ENCODE results near the gene MRGPRX3. TPM values are rescaled to one million over a fixed set of nuclear protein-coding genes. Genes with fewer than 3 reads are reported as not detected.

The MRGPRX3 gene
- total RNA-seq, 2 experiments from 2014 or later = not detected

DNA sequence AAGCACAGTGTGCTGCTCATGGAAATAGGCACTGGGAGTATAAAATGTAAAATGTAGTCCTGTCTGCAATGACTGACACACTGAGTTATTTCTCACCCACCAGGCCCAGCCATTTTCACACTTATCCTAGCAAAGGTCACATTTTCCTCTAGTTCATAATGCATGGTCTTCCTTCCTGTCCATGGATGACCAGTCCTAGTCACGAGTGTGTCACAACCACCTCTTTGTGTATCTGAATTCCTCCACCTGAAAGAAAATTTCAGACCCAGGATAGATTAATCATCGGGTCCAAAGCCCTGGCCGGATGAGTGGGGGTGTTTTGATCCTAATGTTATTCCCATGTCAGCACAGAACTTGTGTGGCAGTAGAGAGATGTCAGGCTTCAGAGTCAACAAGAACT, 40.3 kb downstream of the MRGPRX3 start, which contains the start of gene MRGPRX4:
TSS of gene MRGPRX4 (plus strand) at position 172 of the 400 bp plus-strand sequence. CDS start 420 bp downstream, outside the sequence.
- H3K36me3 Mint-ChIP-seq (ENCODE audit: low read depth) = no peaks in the 10 kb centered on the region
- no peak within 1 kb of the TSS for H3K4me3 Mint-ChIP-seq
- H3K36me3 ChIP-seq (ENCODE audit: insufficient read depth, low read length) = no peaks in the 10 kb centered on the region
- no peak within 1 kb of the TSS for H3K27ac Mint-ChIP-seq
- POLR2A ChIA-PET = no interaction called here
- H3K9me3 Mint-ChIP-seq = no peaks in the 10 kb centered on the region
- intact Hi-C loops (cut with DNase I, micrococcal nuclease) = no loop called here
- no peak within 1 kb of the TSS for H3K4me3 ChIP-seq (ENCODE audit: low read length)
- TF ChIP-seq CTCF (IDR thresholded peaks at IDR 0.05) = no peak
- H3K27me3 Mint-ChIP-seq = peaks cover 43% of the 10 kb centered on the region
- DNase-seq = no peak
- H3K4me1 Mint-ChIP-seq (ENCODE audit: low read depth) = no peaks in the 10 kb centered on the region
- no peak for ATAC-seq (ENCODE audit: poor library complexity)
- no peak within 1 kb of the TSS for H3K27ac ChIP-seq (ENCODE audit: low read depth in 1 of 2, low read length in 2 of 2)
- CTCF ChIA-PET = no interaction called here
- H3K9me3 ChIP-seq (ENCODE audit: control insufficient read depth in 1 of 2, insufficient read depth in 1 of 2, low read length in 2 of 2) = no peaks in the 10 kb centered on the region
- H3K27me3 ChIP-seq (ENCODE audit: control insufficient read depth in 1 of 2, insufficient read depth in 2 of 2, low read length in 2 of 2) = peaks cover 3 to 9% of the 10 kb centered on the region in 2 experiments
- no peaks in the 10 kb centered on the region for H3K4me1 ChIP-seq (ENCODE audit: insufficient read depth, low read length)

DNA sequence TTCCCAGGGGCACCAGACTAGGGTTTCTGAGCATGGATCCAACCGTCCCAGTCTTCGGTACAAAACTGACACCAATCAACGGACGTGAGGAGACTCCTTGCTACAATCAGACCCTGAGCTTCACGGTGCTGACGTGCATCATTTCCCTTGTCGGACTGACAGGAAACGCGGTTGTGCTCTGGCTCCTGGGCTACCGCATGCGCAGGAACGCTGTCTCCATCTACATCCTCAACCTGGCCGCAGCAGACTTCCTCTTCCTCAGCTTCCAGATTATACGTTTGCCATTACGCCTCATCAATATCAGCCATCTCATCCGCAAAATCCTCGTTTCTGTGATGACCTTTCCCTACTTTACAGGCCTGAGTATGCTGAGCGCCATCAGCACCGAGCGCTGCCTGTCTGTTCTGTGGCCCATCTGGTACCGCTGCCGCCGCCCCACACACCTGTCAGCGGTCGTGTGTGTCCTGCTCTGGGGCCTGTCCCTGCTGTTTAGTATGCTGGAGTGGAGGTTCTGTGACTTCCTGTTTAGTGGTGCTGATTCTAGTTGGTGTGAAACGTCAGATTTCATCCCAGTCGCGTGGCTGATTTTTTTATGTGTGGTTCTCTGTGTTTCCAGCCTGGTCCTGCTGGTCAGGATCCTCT, 41.0 kb downstream of the MRGPRX3 start:
- intact Hi-C loops (cut with DNase I, micrococcal nuclease) = no loop called here
- H3K4me1 ChIP-seq (ENCODE audit: insufficient read depth, low read length) = no peaks in the 10 kb centered on the region
- H3K27ac Mint-ChIP-seq = no peak overlapping the region
- no peak for DNase-seq
- CTCF ChIA-PET = no interaction called here
- no peaks in the 10 kb centered on the region for H3K9me3 Mint-ChIP-seq
- no peak overlapping the region for H3K4me3 ChIP-seq (ENCODE audit: low read length)
- no peaks in the 10 kb centered on the region for H3K36me3 ChIP-seq (ENCODE audit: insufficient read depth, low read length)
- no peaks in the 10 kb centered on the region for H3K4me1 Mint-ChIP-seq (ENCODE audit: low read depth)
- H3K36me3 Mint-ChIP-seq (ENCODE audit: low read depth) = no peaks in the 10 kb centered on the region
- no peak overlapping the region for H3K27ac ChIP-seq (ENCODE audit: low read depth in 1 of 2, low read length in 2 of 2)
- POLR2A ChIA-PET = no interaction called here
- no peak for ATAC-seq (ENCODE audit: poor library complexity)
- peaks cover 5 to 6% of the 10 kb centered on the region in 2 experiments for H3K27me3 ChIP-seq (ENCODE audit: control insufficient read depth in 1 of 2, insufficient read depth in 2 of 2, low read length in 2 of 2)
- peaks cover 48% of the 10 kb centered on the region for H3K27me3 Mint-ChIP-seq
- no peak overlapping the region for H3K4me3 Mint-ChIP-seq
- no peak for TF ChIP-seq CTCF (IDR thresholded peaks at IDR 0.05)
- H3K9me3 ChIP-seq (ENCODE audit: control insufficient read depth in 1 of 2, insufficient read depth in 1 of 2, low read length in 2 of 2) = no peaks in the 10 kb centered on the region

Other genes starting within 250 kb of the MRGPRX3 start
- gene SERGEF, start 119.5 kb upstream of the MRGPRX3 start, total RNA-seq = 10 to 100 TPM; 35.2 to 37.1 TPM
- gene TPH1, start 86.3 kb upstream of the MRGPRX3 start, total RNA-seq = 1 to 10 TPM; 1.1 to 1.5 TPM
- gene SAAL1, start 26.5 kb upstream of the MRGPRX3 start, total RNA-seq = 10 to 100 TPM; 21.3 to 24.5 TPM
- not detected for gene MRGPRX4, start 40.3 kb downstream of the MRGPRX3 start, total RNA-seq
- gene SAA4, start 104.2 kb downstream of the MRGPRX3 start, total RNA-seq = not detected
- gene SAA2, start 116.1 kb downstream of the MRGPRX3 start, total RNA-seq = under 1 TPM in 1 of 2 experiments, not detected in 1; 0.25 TPM
- not detected for gene SAA1, start 133.7 kb downstream of the MRGPRX3 start, total RNA-seq
- gene HPS5, start 189.6 kb downstream of the MRGPRX3 start, total RNA-seq = 1 to 10 TPM; 8.8 to 9.3 TPM
- 10 to 100 TPM; 15.1 to 17.7 TPM for gene GTF2H1, start 190.0 kb downstream of the MRGPRX3 start, total RNA-seq

All from CD4-positive, alpha-beta T cell (primary cell).